ENCODE results near the gene CLCN4. TPM values are rescaled to one million over a fixed set of nuclear protein-coding genes. Genes with fewer than 3 reads are reported as not detected.

The CLCN4 gene
- total RNA-seq, 4 donors from 2014 or later: 0.48 to 3.1 (median 2.5) TPM

- TF ChIP-seq, protein P1, sequence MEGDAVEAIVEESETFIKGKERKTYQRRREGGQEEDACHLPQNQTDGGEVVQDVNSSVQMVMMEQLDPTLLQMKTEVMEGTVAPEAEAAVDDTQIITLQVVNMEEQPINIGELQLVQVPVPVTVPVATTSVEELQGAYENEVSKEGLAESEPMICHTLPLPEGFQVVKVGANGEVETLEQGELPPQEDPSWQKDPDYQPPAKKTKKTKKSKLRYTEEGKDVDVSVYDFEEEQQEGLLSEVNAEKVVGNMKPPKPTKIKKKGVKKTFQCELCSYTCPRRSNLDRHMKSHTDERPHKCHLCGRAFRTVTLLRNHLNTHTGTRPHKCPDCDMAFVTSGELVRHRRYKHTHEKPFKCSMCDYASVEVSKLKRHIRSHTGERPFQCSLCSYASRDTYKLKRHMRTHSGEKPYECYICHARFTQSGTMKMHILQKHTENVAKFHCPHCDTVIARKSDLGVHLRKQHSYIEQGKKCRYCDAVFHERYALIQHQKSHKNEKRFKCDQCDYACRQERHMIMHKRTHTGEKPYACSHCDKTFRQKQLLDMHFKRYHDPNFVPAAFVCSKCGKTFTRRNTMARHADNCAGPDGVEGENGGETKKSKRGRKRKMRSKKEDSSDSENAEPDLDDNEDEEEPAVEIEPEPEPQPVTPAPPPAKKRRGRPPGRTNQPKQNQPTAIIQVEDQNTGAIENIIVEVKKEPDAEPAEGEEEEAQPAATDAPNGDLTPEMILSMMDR (IDR thresholded peaks at IDR 0.05): no peak
- TF ChIP-seq POLR2AphosphoS5 (IDR thresholded peaks at IDR 0.05): no peak
- TF ChIP-seq POLR2A (IDR thresholded peaks at IDR 0.05): no peak
- no peak for TF ChIP-seq EP300 (IDR thresholded peaks at IDR 0.05)
- H3K4me3 ChIP-seq: no peak overlapping the region
- H3K9me3 ChIP-seq: no peaks in the 10 kb centered on the region
- 77% methylated on average over 4 of the region's 4 CpGs for WGBS
- H3K27me3 ChIP-seq: no peaks in the 10 kb centered on the region
- H3K4me1 ChIP-seq: peaks cover 6% of the 10 kb centered on the region
- H3K36me3 ChIP-seq: no peaks in the 10 kb centered on the region
- DNase-seq (ENCODE audit: low spot score in 2 of 2): no peak
- H3K27ac ChIP-seq: no peak overlapping the region
Observed at GRCh38 chrX:10243106-10243505, 86.3 kb downstream of the CLCN4 start.

DNA sequence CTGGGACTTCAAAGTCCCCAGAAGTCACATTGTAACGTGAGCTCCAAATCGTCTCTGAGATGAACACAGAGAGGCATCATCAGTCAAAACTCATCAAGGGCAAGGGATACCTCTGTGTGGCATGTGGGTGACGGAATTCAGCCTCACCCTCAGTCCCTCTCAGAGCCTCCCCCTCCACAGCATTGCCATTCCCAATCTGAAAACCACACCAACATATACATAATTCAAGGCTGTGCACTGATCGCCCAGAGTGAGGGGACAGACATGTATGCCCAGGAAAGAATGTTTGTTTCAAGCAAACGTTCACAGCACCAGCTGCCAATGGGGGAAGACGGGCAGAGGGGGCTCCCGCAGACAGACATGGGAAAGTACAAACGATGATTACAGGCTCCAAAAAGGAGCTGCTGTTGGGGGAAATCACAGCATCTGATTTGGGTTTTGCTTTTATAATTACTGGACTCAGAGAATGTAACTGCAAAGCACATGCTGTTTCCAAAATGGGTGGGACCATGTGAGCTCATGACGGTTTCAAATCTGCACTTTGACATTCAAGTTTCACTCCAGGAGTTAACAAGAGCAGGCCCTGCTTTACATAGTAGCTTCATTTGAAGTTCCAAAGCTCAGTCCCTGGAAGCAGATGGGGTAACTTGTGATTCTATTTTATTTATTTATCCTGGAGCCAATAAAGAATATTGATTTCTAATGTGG, 88.3 kb downstream of the CLCN4 start:
- TF ChIP-seq, protein P1 (IDR thresholded peaks at IDR 0.05): no peak
- no peak for TF ChIP-seq POLR2AphosphoS5 (IDR thresholded peaks at IDR 0.05)
- no peak for TF ChIP-seq EP300 (IDR thresholded peaks at IDR 0.05)
- no peak for TF ChIP-seq POLR2A (IDR thresholded peaks at IDR 0.05)

GRCh38 chrX:10245886-10246285, 89.1 kb downstream of the CLCN4 start:
- no peak for DNase-seq (ENCODE audit: low spot score in 2 of 2)
- WGBS: 83% methylated on average over 4 of the region's 4 CpGs
- H3K9me3 ChIP-seq: no peaks in the 10 kb centered on the region
- no peak overlapping the region for H3K4me3 ChIP-seq
- H3K27me3 ChIP-seq: no peaks in the 10 kb centered on the region
- H3K27ac ChIP-seq: no peak overlapping the region
- no peak for TF ChIP-seq POLR2A (IDR thresholded peaks at IDR 0.05)
- TF ChIP-seq EP300 (IDR thresholded peaks at IDR 0.05): no peak
- TF ChIP-seq, protein P1 (IDR thresholded peaks at IDR 0.05): no peak
- TF ChIP-seq POLR2AphosphoS5 (IDR thresholded peaks at IDR 0.05): no peak
- no peaks in the 10 kb centered on the region for H3K36me3 ChIP-seq
- H3K4me1 ChIP-seq: no peaks in the 10 kb centered on the region

More for the DNA sequence above, 88.3 kb downstream of the CLCN4 start:
- Histone ChIP-seq H3K27ac (no peak overlapping the region), H3K36me3 (no peaks in the 10 kb centered on the region), H3K4me1 (peaks cover 6% of the 10 kb centered on the region), H3K27me3 (no peaks in the 10 kb centered on the region), H3K9me3 (no peaks in the 10 kb centered on the region), H3K4me3 (no peak overlapping the region)
- no peak for DNase-seq (ENCODE audit: low spot score in 2 of 2)
- WGBS: 50% methylated on average over 9 of the region's 9 CpGs

- 73% methylated on average over 4 of the region's 4 CpGs for WGBS
- Histone ChIP-seq H3K27me3 (no peaks in the 10 kb centered on the region), H3K4me1 (no peaks in the 10 kb centered on the region)
Observed at GRCh38 chrX:10246297-10246696, 89.5 kb downstream of the CLCN4 start.

GRCh38 chrX:10246846-10247245, 90.1 kb downstream of the CLCN4 start:
- no peak for DNase-seq (ENCODE audit: low spot score in 2 of 2)
- TF ChIP-seq, protein P1 (IDR thresholded peaks at IDR 0.05): no peak
- TF ChIP-seq EP300 (IDR thresholded peaks at IDR 0.05) (no peak), POLR2AphosphoS5 (IDR thresholded peaks at IDR 0.05) (no peak), POLR2A (IDR thresholded peaks at IDR 0.05) (no peak)
- Histone ChIP-seq H3K36me3 (no peaks in the 10 kb centered on the region), H3K27me3 (no peaks in the 10 kb centered on the region), H3K27ac (no peak overlapping the region), H3K9me3 (no peaks in the 10 kb centered on the region), H3K4me1 (no peaks in the 10 kb centered on the region), H3K4me3 (no peak overlapping the region)
- 75% methylated on average over 2 of the region's 2 CpGs for WGBS

More at GRCh38 chrX:10246297-10246696, 89.5 kb downstream of the CLCN4 start:
- no peak overlapping the region for H3K27ac ChIP-seq
- no peak overlapping the region for H3K4me3 ChIP-seq
- no peaks in the 10 kb centered on the region for H3K36me3 ChIP-seq
- H3K9me3 ChIP-seq: no peaks in the 10 kb centered on the region
- TF ChIP-seq POLR2AphosphoS5 (IDR thresholded peaks at IDR 0.05): no peak
- no peak for DNase-seq (ENCODE audit: low spot score in 2 of 2)

All from suprapubic skin (tissue), 4 donors.